Psoas muscle (tissue), 8 donors: ENCODE results near the gene SERAC1. TPM values are rescaled to one million over a fixed set of nuclear protein-coding genes. Genes with fewer than 3 reads are reported as not detected.

Experiments
- ATAC-seq, 4 donors: fragments of 200-7000 bp; cut with Tn5 transposase; one replicate each; pipeline ENCODE4 v1.9.1; 2020; ENCODE audit warnings: moderate library complexity in 3 of 4, mild to moderate bottlenecking in 2 of 4
- DNase-seq, 2 donors: peaks; one replicate each; pipeline ENCODE4 v3.0.0-alpha.2; 2020
- H3K27ac ChIP-seq: fragments of 200-600 bp; one replicate; pipeline ENCODE4 v1.8.0; 2022
- H3K27me3 ChIP-seq, 3 donors: fragments of 200-600 bp in 1 of 3; one replicate each; pipeline versions ENCODE4 v1.6.1 to v1.8.0; 2013 to 2022; ENCODE audit warnings: low read length in 2 of 3, mild to moderate bottlenecking in 2 of 3, moderate library complexity in 1 of 3; ENCODE audit not compliant: insufficient read depth in 3 of 3
- H3K36me3 ChIP-seq, 2 donors: fragments of 200-600 bp in 1 of 2; one replicate each; pipeline versions ENCODE4 v1.6.1 to v1.8.0; 2013 to 2022; ENCODE audit warnings: low read depth in 1 of 2, mild to moderate bottlenecking in 1 of 2, moderate library complexity in 1 of 2; ENCODE audit not compliant: insufficient read depth in 1 of 2
- H3K4me1 ChIP-seq: fragments of 200-600 bp; one replicate; pipeline ENCODE4 v1.8.0; 2022
- H3K4me3 ChIP-seq: fragments of 200-600 bp; one replicate; pipeline ENCODE4 v1.8.0; 2022; ENCODE audit warnings: mild to moderate bottlenecking
- H3K9me3 ChIP-seq: fragments of 200-600 bp; one replicate; pipeline ENCODE4 v1.8.0; 2022
- CTCF ChIP-seq: fragments of 200-600 bp; IDR thresholded peaks from one replicate; pipeline ENCODE4 v1.8.0; 2022; ENCODE audit warnings: antibody characterized with exemption
- WGBS, 3 donors: extraction: QIAGEN DNeasy Blood & Tissue Kit; methylation state at CpG; one replicate each; pipeline versions ENCODE4 v1.1.6 to v1.1.7; 2013; 5-methylcytosine and 5-hydroxymethylcytosine counted together
- intact Hi-C, 2 donors: fragments of 100-400 bp; cut with DNase I; formaldehyde crosslinking; loops; one replicate each; pipeline versions ENCODE4 v1.11.0 to v1.14.2; 2022
- polyA plus RNA-seq, 3 donors: library from polyadenylated mRNA; stranded (reverse); fragments of 200-250 nt; gene quantifications; one replicate each; pipeline ENCODE4 v1.2.3, GENCODE V29; 2013
- total RNA-seq, 4 donors: library from RNA; stranded (reverse); fragmentation: NEBNext Ultra II Directional in 2 of 4; extraction: Animal tissue kit (Norgen Biotek cat#: 25700) in 2 of 4; gene quantifications; one replicate each; pipeline versions ENCODE4 v1.2.1 to v1.2.4, GENCODE V29; 2021 to 2023
- donor health status: healthy with polysubstance abuse.
- donor health status: DM: no; HTN: no; CAD: no; lungs with moderate emphysema.
- donor health status: Bipolar disorder and iron deficiency.
- donor health status: healthy.
- donor health status: DM: yes; HTN: yes; CAD: no.
- donor health status: DM: no; HTN: no; CAD: no.
- donor health status: DM: no; HTN: no; CAD: no.
- donor health status: DM: yes; HTN: yes; CAD: no.

SERAC1 gene
- total and polyA plus RNA-seq, 7 donors = 3.9 to 11.0 (median 6.5) TPM

DNA sequence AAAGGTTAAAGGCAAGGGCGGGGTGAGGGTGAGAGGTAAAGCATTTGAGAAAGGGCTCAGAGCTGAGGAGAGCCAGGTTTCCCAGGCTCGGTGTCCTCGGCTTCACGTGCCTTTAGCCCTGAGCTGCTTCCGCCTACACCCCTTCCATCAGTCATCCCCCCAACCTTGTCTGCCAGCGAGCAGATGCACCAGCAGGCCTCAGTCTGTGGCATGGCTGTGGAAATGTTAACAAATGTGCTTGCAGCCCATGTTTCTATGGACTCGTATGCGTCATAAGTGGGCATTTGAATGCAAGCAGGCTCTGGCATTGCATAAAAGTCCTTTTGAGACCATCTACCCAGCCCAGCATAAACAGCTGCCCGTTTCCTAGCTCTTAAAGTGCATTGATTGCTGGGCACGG lies 97.5 kb downstream of the SERAC1 start:
- Histone ChIP-seq H3K4me1 (peaks cover 8% of the 10 kb centered on the region), H3K4me3 (no peak overlapping the region), H3K27ac (no peak overlapping the region), H3K9me3 (no peaks in the 10 kb centered on the region), H3K36me3 (peaks cover 0 to 50% of the 10 kb centered on the region in 2 donors), H3K27me3 (no peaks in the 10 kb centered on the region)
- no peak for TF ChIP-seq CTCF
- DNase-seq (no peak), ATAC-seq (no peak)
- WGBS, 3 donors = 90 to 95% (median 95%) methylated on average over 10 of the region's 10 CpGs
- intact Hi-C loops = loop anchor here in 1 of 2 donors (2.0 to 10.0 kb wide), 2 partner anchors 88 to 316 kb away; no protein-coding TSS in a partner anchor

- DNase-seq = no peak
- Histone ChIP-seq H3K9me3 (no peaks in the 10 kb centered on the region), H3K36me3 (peaks cover 0 to 51% of the 10 kb centered on the region in 2 donors), H3K4me3 (no peak overlapping the region), H3K4me1 (peaks cover 8% of the 10 kb centered on the region), H3K27me3 (no peaks in the 10 kb centered on the region), H3K27ac (no peak overlapping the region)
- ATAC-seq = no peak
- intact Hi-C loops = loop anchor here (2.0 to 10.0 kb wide), 3 partner anchors 37 to 315 kb away; no protein-coding TSS in a partner anchor
- 80 to 88% (median 81%) methylated on average over 6 of the region's 6 CpGs for WGBS, 3 donors
- TF ChIP-seq CTCF = no peak
Measured at GRCh38 chr6:158069800-158070195, 98.3 kb downstream of the SERAC1 start.

DNA sequence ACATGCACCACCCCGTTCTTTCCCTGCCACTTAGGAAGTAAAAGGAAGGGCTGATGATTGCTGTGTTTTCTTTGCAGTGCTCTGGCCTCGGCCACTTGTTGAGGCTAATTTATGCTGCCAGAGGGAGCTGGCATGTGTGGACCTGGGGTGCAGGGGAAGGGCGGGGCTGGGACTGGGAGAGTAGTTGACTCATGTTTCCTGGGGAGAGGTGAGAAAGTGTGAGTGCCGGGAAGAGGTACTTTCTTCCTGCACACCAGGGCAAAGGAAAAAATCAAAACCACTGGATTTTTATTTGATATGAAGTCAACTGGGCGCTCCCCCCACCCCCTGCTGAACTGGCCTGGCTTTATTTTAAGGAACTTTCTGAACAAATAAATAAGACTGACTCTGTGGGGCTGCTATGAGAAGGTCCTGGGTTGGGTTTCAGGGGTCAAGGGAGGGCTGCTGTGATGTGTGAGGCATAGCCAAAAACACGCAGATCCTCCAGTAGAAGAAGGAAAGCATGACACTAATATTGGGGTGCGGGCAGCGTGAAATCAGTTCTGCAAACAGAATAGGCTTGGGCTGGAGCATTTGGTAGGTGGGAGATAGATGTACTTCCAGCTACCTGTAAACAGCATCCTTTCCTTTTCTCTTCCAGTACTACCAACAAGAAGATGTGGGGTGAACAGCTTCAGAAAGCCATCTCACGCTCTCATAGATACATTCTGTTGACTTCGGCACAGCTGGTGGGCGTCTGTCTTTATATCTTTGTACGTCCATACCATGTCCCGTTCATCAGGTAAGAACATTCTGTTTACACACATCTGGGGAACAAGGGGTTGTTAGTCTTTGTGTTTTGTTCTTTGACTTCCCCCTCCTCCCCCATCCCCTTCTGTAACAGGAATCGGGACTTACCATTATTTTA lies 98.9 kb downstream of the SERAC1 start:
- WGBS, 3 donors = 73 to 76% (median 75%) methylated on average over 14 of the region's 14 CpGs
- no peak overlapping the region for H3K4me3 ChIP-seq
- H3K4me1 ChIP-seq = peaks cover 8% of the 10 kb centered on the region
- H3K36me3 ChIP-seq = peaks cover 0 to 55% of the 10 kb centered on the region in 2 donors
- TF ChIP-seq CTCF = no peak
- no peak overlapping the region for H3K27ac ChIP-seq
- no peaks in the 10 kb centered on the region for H3K27me3 ChIP-seq
- DNase-seq = no peak
- intact Hi-C loops = loop anchor here in 1 of 2 donors (5.0 kb wide), 1 partner anchor 37 kb away; no protein-coding TSS in a partner anchor
- H3K9me3 ChIP-seq = no peaks in the 10 kb centered on the region
- ATAC-seq = peak in 2 of 4 donors; percentile 58 to 71

- no peak for TF ChIP-seq CTCF
- Histone ChIP-seq H3K9me3 (no peaks in the 10 kb centered on the region), H3K4me1 (peaks cover 8% of the 10 kb centered on the region), H3K27me3 (no peaks in the 10 kb centered on the region), H3K27ac (no peak overlapping the region), H3K36me3 (peaks cover 0 to 59% of the 10 kb centered on the region in 2 donors), H3K4me3 (no peak overlapping the region)
- ATAC-seq (peak in 1 of 4 donors; percentile 19), DNase-seq (no peak)
- 83 to 85% (median 84%) methylated on average over 10 of the region's 10 CpGs for WGBS, 3 donors
- intact Hi-C loops = loop anchor here in 1 of 2 donors (5.0 kb wide), 1 partner anchor 36 kb away; no protein-coding TSS in a partner anchor
Measured at GRCh38 chr6:158068156-158068892, 99.7 kb downstream of the SERAC1 start.
